HG02798 (cell line): ENCODE results near the gene AQP12A.
"Not testable (repeated sequence)": the region's sequence is repeated elsewhere in the genome, so short reads cannot be mapped to it uniquely, and the experiment has no call there.

Experiments
- ATAC-seq: cut with Tn5 transposase; IDR thresholded peaks from one replicate; pipeline ENCODE4 v1.9.1; 2021; ENCODE audit warnings: mild to moderate bottlenecking; ENCODE audit not compliant: unreplicated experiment, poor library complexity

The AQP12A gene, protein sequence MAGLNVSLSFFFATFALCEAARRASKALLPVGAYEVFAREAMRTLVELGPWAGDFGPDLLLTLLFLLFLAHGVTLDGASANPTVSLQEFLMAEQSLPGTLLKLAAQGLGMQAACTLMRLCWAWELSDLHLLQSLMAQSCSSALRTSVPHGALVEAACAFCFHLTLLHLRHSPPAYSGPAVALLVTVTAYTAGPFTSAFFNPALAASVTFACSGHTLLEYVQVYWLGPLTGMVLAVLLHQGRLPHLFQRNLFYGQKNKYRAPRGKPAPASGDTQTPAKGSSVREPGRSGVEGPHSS

GRCh38 chr2:240691631-240692420, at the start of gene AQP12A:
TSS of gene AQP12A (plus strand) at chr2:240691866. CDS start at chr2:240691914, 48 bp downstream.
- ATAC-seq = not testable (repeated sequence)

DNA sequence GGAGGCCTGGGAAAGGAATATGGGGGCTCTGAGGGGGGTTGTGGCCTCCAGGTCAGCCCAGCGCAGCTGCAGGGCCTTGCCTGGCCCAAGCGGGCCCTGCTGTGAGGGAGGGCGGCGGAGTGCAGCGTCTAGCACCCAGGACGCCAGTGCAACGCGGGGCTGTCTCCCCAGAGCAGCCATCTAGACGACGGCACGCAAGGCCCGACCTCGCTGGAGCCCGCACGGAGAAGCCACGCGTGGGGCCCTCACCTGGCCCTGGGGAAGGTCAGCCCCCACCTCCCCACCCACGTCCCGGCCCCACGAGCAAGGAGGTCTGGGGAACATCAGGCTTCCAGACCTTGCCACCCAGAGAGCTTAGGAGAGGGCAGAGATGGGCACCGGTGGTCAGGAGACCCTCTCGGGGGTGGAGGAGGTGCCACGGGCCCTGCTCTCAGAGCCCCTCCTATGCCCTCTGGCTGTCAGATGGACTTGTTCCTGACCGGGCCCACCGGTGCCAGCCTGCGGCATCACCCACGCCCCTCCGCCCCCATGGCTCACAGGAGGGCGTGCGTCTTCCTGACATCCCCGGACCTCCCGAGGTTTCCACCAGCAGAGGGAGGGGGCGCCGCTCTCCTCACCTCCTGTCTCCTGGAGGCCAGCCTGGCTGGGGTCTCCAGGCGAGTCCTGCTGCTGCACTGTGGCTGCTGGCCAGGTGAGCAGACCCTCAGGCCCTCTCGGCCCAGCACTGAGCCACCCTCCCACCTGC, 49.4 kb upstream of the AQP12A start:
- no peak for ATAC-seq

DNA sequence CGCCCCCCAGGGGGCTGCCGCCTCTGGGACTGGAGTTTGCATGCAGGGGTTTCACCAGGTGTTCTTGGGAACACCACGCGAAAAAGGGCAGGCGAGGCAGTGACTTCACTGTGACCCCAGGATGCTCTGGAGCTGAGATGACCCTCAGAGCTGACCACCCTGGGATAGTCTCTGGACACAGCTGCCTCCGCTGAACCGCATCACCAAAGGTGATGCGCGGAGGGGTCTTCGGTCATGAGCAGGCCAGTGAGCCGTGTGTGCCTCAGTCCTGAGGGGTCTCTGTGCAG, 48.9 kb upstream of the AQP12A start:
- ATAC-seq = no peak

DNA sequence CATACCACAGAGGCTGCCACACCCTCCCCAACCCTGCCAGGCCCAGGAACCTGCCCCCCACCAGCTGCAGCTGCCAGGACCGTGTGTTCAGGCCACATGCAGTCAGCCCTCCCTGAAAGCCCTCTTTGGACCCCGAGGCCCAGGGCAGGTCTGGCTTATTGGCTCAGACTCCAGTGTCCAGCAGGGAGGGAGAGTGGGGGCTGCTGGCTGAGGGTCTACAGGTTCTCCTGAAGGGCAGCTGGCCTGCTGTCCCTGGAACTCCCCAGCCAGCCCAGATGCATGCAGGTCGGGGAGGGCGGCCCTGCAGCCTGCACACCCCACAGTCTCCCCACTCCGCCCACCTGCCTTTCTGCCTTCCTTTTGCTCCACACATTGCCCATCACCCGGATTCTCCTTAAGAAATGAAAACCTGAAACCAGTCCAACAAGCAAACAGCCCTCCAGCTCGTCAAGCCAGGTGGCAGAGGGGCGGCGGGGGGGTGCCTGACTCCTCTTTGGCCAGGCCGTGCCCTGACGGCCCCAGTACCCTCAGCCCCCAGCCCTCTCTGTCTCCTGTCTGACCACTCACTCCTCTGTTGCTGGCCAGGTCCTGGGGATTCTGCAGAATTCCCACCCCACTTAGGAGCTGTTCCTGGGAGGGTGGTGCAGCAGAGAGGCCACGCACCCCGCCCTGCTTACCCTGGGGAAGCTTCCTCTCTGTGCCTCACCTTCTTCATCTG, 48.4 kb upstream of the AQP12A start:
- ATAC-seq = no peak

- ATAC-seq = no peak
These were observed 47.9 kb upstream of the AQP12A start for GRCh38 chr2:240643811-240644150.

- ATAC-seq = no peak
These were observed 47.5 kb upstream of the AQP12A start for GRCh38 chr2:240644171-240644651.

- ATAC-seq = no peak
These were observed 46.8 kb upstream of the AQP12A start for GRCh38 chr2:240644859-240645301.

DNA sequence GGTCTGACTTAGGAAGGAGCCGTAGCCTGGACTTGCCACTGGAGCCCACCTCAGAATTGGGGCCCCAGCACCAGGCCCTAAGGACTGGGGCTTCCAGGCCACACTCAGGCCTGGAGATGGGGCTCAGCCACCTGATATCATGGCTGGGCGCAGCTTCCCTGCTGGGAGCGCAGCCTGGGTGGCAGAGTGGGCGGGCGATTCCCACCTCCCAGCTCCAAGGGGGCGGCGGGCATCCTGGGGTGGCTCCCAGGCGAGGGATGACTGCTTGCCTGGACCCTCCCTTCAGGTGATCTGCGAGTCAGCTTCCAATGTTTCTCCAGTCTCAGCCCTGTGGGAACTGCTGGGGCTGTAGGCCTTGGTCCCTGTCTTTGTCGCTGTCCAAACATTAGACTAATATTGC, 46.3 kb upstream of the AQP12A start:
- no peak for ATAC-seq

DNA sequence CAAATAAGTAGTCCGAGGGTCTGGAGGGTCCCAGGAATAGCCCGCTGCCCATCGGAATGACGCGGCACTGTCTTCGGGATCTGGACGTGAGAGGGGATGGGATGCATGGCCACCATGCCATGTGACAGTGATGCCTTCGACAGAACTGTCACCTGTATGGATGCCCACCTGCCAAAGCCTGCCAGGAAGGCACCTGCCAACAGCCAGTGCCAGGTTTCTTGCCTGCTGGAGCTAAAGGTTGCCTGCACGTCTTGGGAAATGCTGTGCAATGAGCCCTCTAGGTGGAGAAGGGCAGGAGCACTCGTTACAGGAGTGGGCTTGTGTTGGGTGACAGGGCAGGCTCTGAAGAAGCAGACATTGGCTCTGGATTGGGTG, 45.9 kb upstream of the AQP12A start:
- no peak for ATAC-seq

GRCh38 chr2:240646176-240646899, 45.3 kb upstream of the AQP12A start:
- ATAC-seq = no peak

GRCh38 chr2:240646900-240647502, 44.7 kb upstream of the AQP12A start:
- no peak for ATAC-seq

GRCh38 chr2:240647503-240648154, 44.0 kb upstream of the AQP12A start:
- no peak for ATAC-seq

DNA sequence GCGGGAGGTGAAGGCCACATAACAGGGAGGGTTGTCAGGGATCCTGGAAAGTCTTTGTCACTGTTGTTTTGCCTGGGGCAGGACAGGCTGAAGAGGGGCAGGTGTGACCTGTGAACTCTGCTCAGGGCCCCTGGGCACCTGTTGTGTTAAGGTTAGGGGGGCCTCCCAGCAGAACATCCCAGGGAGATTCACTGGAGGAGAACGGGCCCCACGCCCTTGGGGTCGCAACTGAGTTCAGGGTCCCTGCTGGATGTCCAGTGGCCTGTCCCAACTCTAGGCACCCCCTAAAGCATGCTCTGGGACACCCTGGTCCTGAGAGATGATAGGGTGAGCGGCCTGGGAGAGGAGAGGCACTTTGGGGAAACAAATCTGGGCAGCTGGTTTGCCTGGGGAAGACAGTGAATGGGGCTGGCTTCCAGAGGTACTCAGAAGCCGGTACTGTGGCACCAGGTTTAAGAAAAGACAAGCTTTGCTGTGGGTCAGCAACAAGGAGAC, 43.5 kb upstream of the AQP12A start:
- ATAC-seq = no peak

DNA sequence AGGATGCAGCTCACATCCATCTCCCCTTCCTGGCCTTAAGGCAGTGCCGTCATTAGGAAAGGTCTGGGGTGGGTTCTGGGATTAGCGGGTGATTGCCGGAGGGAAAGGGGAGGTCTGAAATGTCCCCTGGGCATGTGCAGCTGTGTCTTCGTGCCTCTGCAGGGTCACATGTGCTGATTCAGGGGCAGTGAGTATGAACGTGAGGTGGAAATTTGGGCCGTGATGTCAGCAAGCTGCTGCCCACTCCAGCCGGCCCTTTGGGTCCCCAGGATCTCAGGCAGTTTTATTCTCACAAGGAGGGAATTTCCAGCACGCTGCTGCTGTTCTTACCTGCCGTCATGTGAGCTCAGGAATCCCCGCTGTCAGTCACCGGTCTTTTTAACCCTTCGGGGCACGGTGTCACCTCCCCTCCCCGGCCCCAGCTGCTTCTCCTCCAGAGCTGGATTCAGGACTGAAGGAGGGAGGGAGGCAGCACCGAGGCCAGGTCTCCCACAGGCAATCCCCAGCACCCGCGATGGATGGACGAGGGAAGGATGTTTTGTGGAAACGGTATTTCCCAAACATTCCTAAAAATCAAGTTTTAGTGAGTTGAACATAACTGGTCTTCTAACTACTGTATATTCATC, 42.9 kb upstream of the AQP12A start:
- ATAC-seq = no peak

- ATAC-seq = no peak
These were observed 42.3 kb upstream of the AQP12A start for GRCh38 chr2:240649331-240649730.

- ATAC-seq = no peak
These were observed 41.3 kb upstream of the AQP12A start for GRCh38 chr2:240650254-240650965.

DNA sequence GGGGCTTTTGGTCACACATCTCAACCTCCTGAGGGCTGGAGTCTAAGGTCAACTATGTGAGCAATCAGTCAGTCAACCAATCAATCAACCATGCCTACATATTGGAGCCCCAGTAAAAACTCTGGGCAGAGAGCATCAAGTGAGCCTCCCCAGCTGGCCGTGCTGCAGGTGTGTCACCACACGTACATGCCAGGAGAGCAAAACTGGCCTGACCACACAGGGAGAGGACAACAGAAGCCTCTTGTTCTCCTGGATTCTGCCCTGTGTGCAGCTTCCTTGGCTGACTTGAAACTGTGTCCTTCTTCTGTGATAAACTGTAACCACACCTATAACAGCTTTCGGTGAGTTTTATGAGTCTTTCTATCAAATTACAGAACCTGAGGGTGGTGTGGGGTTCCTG, 40.5 kb upstream of the AQP12A start:
- ATAC-seq = no peak
